Endothelial cell of umbilical vein (primary cell): ENCODE data around the gene SPRY1. TPM values are rescaled to one million over a fixed set of nuclear protein-coding genes. Genes with fewer than 3 reads are reported as not detected.

ENCODE experiments used
- BruUV-seq: library from RNA; stranded (reverse); fragments of 400-500 nt; replicated peaks from 2 replicates; lab custom pipeline; 2021; lab: Mats Ljungman, UMichigan
- CTCF ChIA-PET: fragments of 300-600, 350-600 bp; sonication (Branson Sonifier 250); formaldehyde crosslinking; loops from one replicate; lab custom pipeline; 2021; ENCODE audit warnings: antibody characterized with exemption, inconsistent platforms; lab: Charles Lee
- POLR2A ChIA-PET: fragments of 300-600, 350-600 bp; sonication (Branson Sonifier 250); formaldehyde crosslinking; loops from one replicate; lab custom pipeline; 2021; ENCODE audit warnings: antibody characterized with exemption, inconsistent platforms; lab: Charles Lee
- DNase-seq: peaks from one replicate; pipeline ENCODE4 v3.0.0-alpha.2; 2011; ENCODE audit warnings: low read depth, low spot score
- FAIRE-seq: peaks from 2 replicates; lab custom pipeline; 2011; peaks lifted over from hg19 to GRCh38; lab: Jason Lieb, UNC
- H2AFZ ChIP-seq: 2 replicates; pipeline ENCODE4 v1.6.0; 2012; ENCODE audit warnings: low read depth, low read length, control low read depth, inconsistent platforms
- H3K27ac ChIP-seq: 2 replicates; pipeline ENCODE4 v1.5.1; 2011; ENCODE audit warnings: low read depth, mild to moderate bottlenecking, control low read depth, low read length, moderate library complexity; ENCODE audit not compliant: insufficient read depth
- H3K27me3 ChIP-seq, 2 experiments: 2 replicates each; pipeline versions ENCODE4 v1.6.0 to v1.6.1; 2011; ENCODE audit warnings: low read length in 2 of 2, mixed read lengths in 1 of 2; ENCODE audit not compliant: control insufficient read depth in 2 of 2, insufficient read depth in 2 of 2
- H3K36me3 ChIP-seq, 2 experiments: 2 replicates in 1 of 2; 3 replicates in 1 of 2; pipeline ENCODE4 v1.5.1; 2011; ENCODE audit warnings: low read length in 2 of 2, mild to moderate bottlenecking in 1 of 2, moderate library complexity in 1 of 2; ENCODE audit not compliant: control insufficient read depth in 2 of 2, insufficient read depth in 2 of 2; ENCODE audit errors: extremely low read depth in 1 of 2
- H3K4me1 ChIP-seq: 3 replicates; pipeline ENCODE4 v1.5.1; 2011; ENCODE audit warnings: mild to moderate bottlenecking, low read length; ENCODE audit not compliant: control insufficient read depth, insufficient read depth; ENCODE audit errors: extremely low read depth
- H3K4me2 ChIP-seq: 2 replicates; pipeline ENCODE4 v1.6.1; 2011; ENCODE audit warnings: low read length, control low read depth, mixed read lengths; ENCODE audit not compliant: insufficient read depth
- H3K4me3 ChIP-seq, 3 experiments: fragments of 200-600 bp in 1 of 3; sonication (generic), shearing (Covaris generic) in 1 of 3; replicated peaks in 1 of 3; 2 replicates each; pipeline ENCODE4 v1.5.1; 2011 to 2016; ENCODE audit warnings: control low read depth in 3 of 3, low read length in 3 of 3, mild to moderate bottlenecking in 2 of 3, inconsistent platforms in 1 of 3, low read depth in 1 of 3, moderate library complexity in 1 of 3; ENCODE audit not compliant: insufficient read depth in 1 of 3
- H3K79me2 ChIP-seq: 2 replicates; pipeline ENCODE4 v1.6.0; 2012; ENCODE audit warnings: low read length, inconsistent platforms; ENCODE audit not compliant: control insufficient read depth, insufficient read depth
- H3K9ac ChIP-seq: replicated peaks from 2 replicates; pipeline ENCODE3; 2011; ENCODE audit warnings: low read length, control low read depth; ENCODE audit not compliant: insufficient read depth; ENCODE audit errors: extremely low read depth
- H3K9me1 ChIP-seq: replicated peaks from 3 replicates; pipeline ENCODE4 v1.6.0; 2011; ENCODE audit warnings: mild to moderate bottlenecking, low read length; ENCODE audit not compliant: control insufficient read depth, insufficient read depth; ENCODE audit errors: extremely low read depth
- H3K9me3 ChIP-seq: replicated peaks from 2 replicates; pipeline ENCODE4 v1.5.1; 2012; ENCODE audit warnings: low read length, inconsistent platforms; ENCODE audit not compliant: control insufficient read depth, insufficient read depth
- H4K20me1 ChIP-seq: replicated peaks from 2 replicates; pipeline ENCODE3; 2011; ENCODE audit warnings: mild to moderate bottlenecking, low read length; ENCODE audit not compliant: control insufficient read depth, insufficient read depth; ENCODE audit errors: extremely low read depth
- GATA2 ChIP-seq: IDR thresholded peaks from 2 replicates; pipeline ENCODE4 v1.7.0; 2011; ENCODE audit warnings: low read depth, mild to moderate bottlenecking, moderate library complexity, mixed read lengths, low read length; ENCODE audit not compliant: insufficient read length, insufficient read depth
- JUN ChIP-seq: IDR thresholded peaks from 2 replicates; pipeline ENCODE4 v1.6.1; 2011; ENCODE audit warnings: borderline replicate concordance, low read depth; ENCODE audit not compliant: insufficient read length, insufficient read depth
- MAX ChIP-seq: IDR thresholded peaks from 2 replicates; pipeline ENCODE4 v1.6.1; 2011; ENCODE audit not compliant: insufficient read depth, insufficient read length
- MYC ChIP-seq: IDR thresholded peaks from one replicate; pipeline ENCODE4 v1.6.1; 2011; ENCODE audit warnings: mild to moderate bottlenecking, low read depth, low read length
- POLR2A ChIP-seq: IDR thresholded peaks from 2 replicates; pipeline ENCODE4 v1.6.1; 2012; ENCODE audit warnings: low read depth, mild to moderate bottlenecking, control low read depth, low read length
- POLR2AphosphoS5 ChIP-seq: IDR thresholded peaks from 2 replicates; pipeline ENCODE4 v1.6.1; 2012; ENCODE audit warnings: low read depth, mild to moderate bottlenecking, control low read depth, low read length, moderate library complexity; ENCODE audit not compliant: insufficient read depth
- dilution Hi-C: fragments of 300-500 bp; cut with MboI; formaldehyde crosslinking; loops from one replicate; pipeline ENCODE4 v1.15.0; 2019; ENCODE audit warnings: low sequenced_read_pairs; ENCODE audit not compliant: extremely low pct_ligation_motif_present
- intact Hi-C: fragments of 100-400 bp; cut with micrococcal nuclease; formaldehyde crosslinking; loops from one replicate; pipeline ENCODE4 v1.10.0; 2022
- polyA plus RNA-seq, 4 experiments: library from polyadenylated mRNA; depleted of rRNA in 3 of 4; stranded (reverse) in 3 of 4; unstranded in 1 of 4; fragments of >200 nt; gene quantifications; 2 replicates each; pipeline versions ENCODE4 v1.2.1 to v1.2.3, GENCODE V29; 2011 to 2012; ENCODE audit warnings: missing spikeins in 1 of 4
- total RNA-seq: library from RNA; stranded (reverse); gene quantifications from 2 replicates; pipeline ENCODE4 v1.2.3, GENCODE V29; 2021
- TF ChIP-seq, protein P1 (sequence below), 2 donors: IDR thresholded peaks; 1 replicate in 1 of 2; 2 replicates in 1 of 2; pipeline ENCODE4 v1.5.1; 2011; ENCODE audit warnings: low read length in 2 of 2, mild to moderate bottlenecking in 2 of 2, moderate library complexity in 2 of 2, control low read depth in 1 of 2, inconsistent platforms in 1 of 2, low read depth in 1 of 2; ENCODE audit not compliant: insufficient read depth in 1 of 2; ENCODE audit errors: extremely low read depth in 1 of 2

SPRY1 gene
- total and polyA plus RNA-seq, 2 donors (not counting 3 experiments of a cell fraction or from before 2014, with no cell fraction given) = 14.1 to 43.7 TPM

- BruUV-seq = TSS peak; percentile 47
- intact Hi-C loops = loop anchor here (1.0 to 5.0 kb wide), 9 partner anchors 47 to 865 kb away; no protein-coding TSS in a partner anchor
Observed at GRCh38 chr4:123397144-123398065, 810 bp downstream of the SPRY1 start.

More at GRCh38 chr4:123397144-123398065, 810 bp downstream of the SPRY1 start:
- TF ChIP-seq POLR2A = no peak
- TF ChIP-seq MYC = peak; percentile 56
- TF ChIP-seq POLR2AphosphoS5 = peak; percentile 45
- TF ChIP-seq MAX = peak; percentile 66
- TF ChIP-seq GATA2 = no peak
- TF ChIP-seq, protein P1, sequence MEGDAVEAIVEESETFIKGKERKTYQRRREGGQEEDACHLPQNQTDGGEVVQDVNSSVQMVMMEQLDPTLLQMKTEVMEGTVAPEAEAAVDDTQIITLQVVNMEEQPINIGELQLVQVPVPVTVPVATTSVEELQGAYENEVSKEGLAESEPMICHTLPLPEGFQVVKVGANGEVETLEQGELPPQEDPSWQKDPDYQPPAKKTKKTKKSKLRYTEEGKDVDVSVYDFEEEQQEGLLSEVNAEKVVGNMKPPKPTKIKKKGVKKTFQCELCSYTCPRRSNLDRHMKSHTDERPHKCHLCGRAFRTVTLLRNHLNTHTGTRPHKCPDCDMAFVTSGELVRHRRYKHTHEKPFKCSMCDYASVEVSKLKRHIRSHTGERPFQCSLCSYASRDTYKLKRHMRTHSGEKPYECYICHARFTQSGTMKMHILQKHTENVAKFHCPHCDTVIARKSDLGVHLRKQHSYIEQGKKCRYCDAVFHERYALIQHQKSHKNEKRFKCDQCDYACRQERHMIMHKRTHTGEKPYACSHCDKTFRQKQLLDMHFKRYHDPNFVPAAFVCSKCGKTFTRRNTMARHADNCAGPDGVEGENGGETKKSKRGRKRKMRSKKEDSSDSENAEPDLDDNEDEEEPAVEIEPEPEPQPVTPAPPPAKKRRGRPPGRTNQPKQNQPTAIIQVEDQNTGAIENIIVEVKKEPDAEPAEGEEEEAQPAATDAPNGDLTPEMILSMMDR (IDR thresholded peaks at IDR 0.05; ENCODE audit: extremely low read depth in 1 of 2, insufficient read depth in 1 of 2, low read depth in 1 of 2, low read length in 2 of 2) = no peak
- no peak for TF ChIP-seq JUN
- dilution Hi-C loops = no loop called here
- CTCF ChIA-PET = interaction anchor here (0.8 to 3.8 kb wide), 14 partner anchors 10 to 295 kb away, joined by 3 to 28 read pairs (median 4); no protein-coding TSS in a partner anchor
- DNase-seq = peak; percentile 73
- Histone ChIP-seq H3K27ac (peak overlapping the region; percentile 53), H3K27me3 (no peaks in the 10 kb centered on the region), H3K9me1 (no peaks in the 10 kb centered on the region), H2AFZ (peak overlapping the region; percentile 17), H3K36me3 (peaks cover 3 to 8% of the 10 kb centered on the region in 2 experiments), H3K9me3 (no peaks in the 10 kb centered on the region), H3K4me3 (peak overlapping the region; percentile 49 to 84 (median 54)), H4K20me1 (no peaks in the 10 kb centered on the region), H3K9ac (peak overlapping the region; percentile 84), H3K4me2 (peak overlapping the region; percentile 83), H3K4me1 (peaks cover 15% of the 10 kb centered on the region), H3K79me2 (peaks cover 14% of the 10 kb centered on the region)
- peak; percentile 87 for FAIRE-seq
- POLR2A ChIA-PET = interaction anchor here (1.0 kb wide), 1 partner anchor 36 kb away, joined by 3 read pairs; no protein-coding TSS in a partner anchor
